GM12878 (cell line): ENCODE results near the gene TEX22.

Experiments used
- CREM ChIP-seq: IDR thresholded peaks from 2 replicates; pipeline ENCODE4 v1.6.1; 2014; ENCODE audit warnings: antibody characterized with exemption, low read depth
- FOXM1 ChIP-seq: IDR thresholded peaks from 2 replicates; pipeline ENCODE4 v1.6.1; 2012; ENCODE audit warnings: low read depth, mild to moderate bottlenecking, inconsistent platforms, low read length, moderate library complexity
- GATAD2B ChIP-seq: fragments of 450-650 bp; conservative IDR thresholded peaks from 2 replicates; pipeline ENCODE4 v1.6.1; 2017; ENCODE audit warnings: low read depth, mild to moderate bottlenecking, moderate library complexity
- HDAC2 ChIP-seq: fragments of 200-600 bp; sonication (generic); IDR thresholded peaks from 2 replicates; pipeline ENCODE4 v1.6.1; 2017
- MTA3 ChIP-seq: IDR thresholded peaks from 2 replicates; pipeline ENCODE4 v1.6.1; 2012; ENCODE audit warnings: low read length, inconsistent platforms, borderline replicate concordance
- NFYB ChIP-seq: IDR thresholded peaks from 2 replicates; pipeline ENCODE4 v1.6.1; 2011; ENCODE audit warnings: low read depth, mild to moderate bottlenecking, low read length, improper control_type of control experiment, moderate library complexity; ENCODE audit not compliant: insufficient read depth
- POLR2A ChIP-seq: IDR thresholded peaks from 2 replicates; pipeline ENCODE4 v1.6.1; 2011; ENCODE audit warnings: low read depth, mild to moderate bottlenecking, low read length
- RELA ChIP-seq: fragments of 450-650 bp; IDR thresholded peaks from 2 replicates; pipeline ENCODE4 v1.8.0; 2014; ENCODE audit warnings: borderline replicate concordance; ENCODE audit not compliant: partially characterized antibody
- TCF12 ChIP-seq: IDR thresholded peaks from 2 replicates; pipeline ENCODE4 v1.6.1; 2011; ENCODE audit warnings: low read depth, mild to moderate bottlenecking, low read length
- TF ChIP-seq, protein P1 (sequence below), 3 experiments: IDR thresholded peaks in 2 of 3; conservative IDR thresholded peaks in 1 of 3; 2 replicates each; pipeline ENCODE4 v1.5.1; 2011; ENCODE audit warnings: low read depth in 3 of 3, low read length in 3 of 3, mild to moderate bottlenecking in 3 of 3, control low read depth in 2 of 3, moderate library complexity in 2 of 3, inconsistent platforms in 1 of 3, mixed read lengths in 1 of 3; ENCODE audit not compliant: control insufficient read depth in 2 of 3, insufficient read depth in 1 of 3; ENCODE audit errors: extremely low read depth in 1 of 3

DNA sequence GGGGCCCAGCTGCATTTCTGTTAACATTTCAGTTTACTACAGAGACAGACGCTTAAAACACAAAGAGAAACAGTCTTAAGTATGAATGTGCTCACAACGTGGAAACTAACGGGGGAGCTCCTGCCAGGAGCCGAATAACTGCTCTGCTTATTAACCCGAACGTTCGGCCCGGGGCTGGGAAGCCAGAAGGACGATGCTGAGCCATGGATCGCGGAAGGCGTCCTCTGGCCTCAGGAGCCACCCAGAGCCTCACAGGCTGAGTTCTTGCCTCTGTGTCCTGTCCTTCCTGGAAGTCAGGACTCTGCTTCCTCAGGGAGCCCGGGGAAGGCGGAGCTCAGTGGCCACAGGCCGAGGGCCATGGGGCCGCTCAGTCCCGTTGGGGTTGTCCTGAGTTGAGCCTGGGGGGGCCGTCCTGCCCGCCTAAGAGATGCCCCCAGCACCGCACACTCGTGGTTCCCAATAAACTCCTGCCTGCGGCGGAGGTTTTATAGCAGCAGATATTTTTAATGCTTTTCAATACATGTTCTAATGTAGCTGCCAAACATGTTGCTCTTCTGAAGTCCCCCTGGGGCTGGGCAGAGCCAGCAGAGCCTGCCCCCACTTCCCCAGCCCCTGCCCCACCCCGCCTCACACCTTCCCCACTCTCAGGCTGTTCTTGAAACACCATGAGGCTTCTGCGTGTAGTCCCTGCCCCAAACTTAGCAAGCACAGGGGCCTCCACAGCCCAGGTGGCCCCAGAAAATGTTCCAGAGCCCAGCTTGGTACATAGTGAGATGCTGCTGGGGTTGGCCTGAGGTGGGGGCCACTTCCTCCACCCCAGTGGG, 3.4 kb upstream of the TEX22 start:
- TF ChIP-seq RELA (no peak), NFYB (no peak), HDAC2 (no peak), CREM (no peak), POLR2A (no peak), TCF12 (no peak), GATAD2B (no peak), MTA3 (no peak), FOXM1 (no peak)
- TF ChIP-seq, protein P1, sequence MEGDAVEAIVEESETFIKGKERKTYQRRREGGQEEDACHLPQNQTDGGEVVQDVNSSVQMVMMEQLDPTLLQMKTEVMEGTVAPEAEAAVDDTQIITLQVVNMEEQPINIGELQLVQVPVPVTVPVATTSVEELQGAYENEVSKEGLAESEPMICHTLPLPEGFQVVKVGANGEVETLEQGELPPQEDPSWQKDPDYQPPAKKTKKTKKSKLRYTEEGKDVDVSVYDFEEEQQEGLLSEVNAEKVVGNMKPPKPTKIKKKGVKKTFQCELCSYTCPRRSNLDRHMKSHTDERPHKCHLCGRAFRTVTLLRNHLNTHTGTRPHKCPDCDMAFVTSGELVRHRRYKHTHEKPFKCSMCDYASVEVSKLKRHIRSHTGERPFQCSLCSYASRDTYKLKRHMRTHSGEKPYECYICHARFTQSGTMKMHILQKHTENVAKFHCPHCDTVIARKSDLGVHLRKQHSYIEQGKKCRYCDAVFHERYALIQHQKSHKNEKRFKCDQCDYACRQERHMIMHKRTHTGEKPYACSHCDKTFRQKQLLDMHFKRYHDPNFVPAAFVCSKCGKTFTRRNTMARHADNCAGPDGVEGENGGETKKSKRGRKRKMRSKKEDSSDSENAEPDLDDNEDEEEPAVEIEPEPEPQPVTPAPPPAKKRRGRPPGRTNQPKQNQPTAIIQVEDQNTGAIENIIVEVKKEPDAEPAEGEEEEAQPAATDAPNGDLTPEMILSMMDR (IDR thresholded peaks at IDR 0.05 in 2 of 3, conservative IDR thresholded peaks at IDR 0.05 in 1 of 3; ENCODE audit: control insufficient read depth in 2 of 3, extremely low read depth in 1 of 3, insufficient read depth in 1 of 3, low read depth in 3 of 3, low read length in 3 of 3) = no peak
